H9 (cell line): ENCODE results near the gene PRKAG3. TPM values are rescaled to one million over a fixed set of nuclear protein-coding genes. Genes with fewer than 3 reads are reported as not detected.

Source experiments
- DNase-seq: peaks from one replicate; pipeline ENCODE4 v3.0.0-alpha.2; 2017
- H2AFZ ChIP-seq: one replicate; pipeline ENCODE4 v1.6.1; 2013; ENCODE audit warnings: mild to moderate bottlenecking, low read length, control low read depth, moderate library complexity
- H2AK5ac ChIP-seq: 2 replicates; pipeline ENCODE4 v1.6.1; 2013; ENCODE audit warnings: low read length, control low read depth, mixed read lengths; ENCODE audit not compliant: insufficient read length
- H2BK120ac ChIP-seq: one replicate; pipeline ENCODE4 v1.6.1; 2013; ENCODE audit warnings: low read depth, mild to moderate bottlenecking, low read length, control low read depth, inconsistent platforms; ENCODE audit not compliant: poor library complexity, severe bottlenecking
- H2BK12ac ChIP-seq: 2 replicates; pipeline ENCODE4 v1.6.1; 2013; ENCODE audit warnings: low read length, control low read depth, mixed read lengths, low read depth; ENCODE audit not compliant: insufficient read length
- H2BK15ac ChIP-seq: 2 replicates; pipeline ENCODE4 v1.6.1; 2013; ENCODE audit warnings: low read depth, low read length, control low read depth
- H2BK20ac ChIP-seq: one replicate; pipeline ENCODE4 v1.6.1; 2013; ENCODE audit warnings: low read depth, mild to moderate bottlenecking, low read length, control low read depth, inconsistent platforms; ENCODE audit not compliant: poor library complexity, severe bottlenecking
- H2BK5ac ChIP-seq: 2 replicates; pipeline ENCODE4 v1.6.1; 2013; ENCODE audit warnings: low read length, control low read depth, mixed read lengths; ENCODE audit not compliant: insufficient read length
- H3K14ac ChIP-seq: 2 replicates; pipeline ENCODE4 v1.6.1; 2013; ENCODE audit warnings: low read length, control low read depth; ENCODE audit not compliant: insufficient read depth
- H3K18ac ChIP-seq: 2 replicates; pipeline ENCODE4 v1.6.1; 2013; ENCODE audit warnings: low read depth, mild to moderate bottlenecking, mixed read lengths, low read length, control low read depth; ENCODE audit not compliant: insufficient read length
- H3K23ac ChIP-seq: 2 replicates; pipeline ENCODE4 v1.6.1; 2013; ENCODE audit warnings: low read length, control low read depth, mixed read lengths, low read depth; ENCODE audit not compliant: insufficient read length
- H3K23me2 ChIP-seq: 2 replicates; pipeline ENCODE4 v1.6.1; 2013; ENCODE audit warnings: low read depth, mild to moderate bottlenecking, mixed read lengths, low read length, control low read depth; ENCODE audit not compliant: insufficient read length, poor library complexity, severe bottlenecking
- H3K27ac ChIP-seq: 2 replicates; pipeline ENCODE4 v1.5.1; 2013; ENCODE audit warnings: low read length, control low read depth, mixed read lengths, low read depth; ENCODE audit not compliant: insufficient read length
- H3K27me3 ChIP-seq: 2 replicates; pipeline ENCODE4 v1.6.1; 2013; ENCODE audit warnings: low read length, control low read depth, inconsistent platforms; ENCODE audit not compliant: insufficient read depth
- H3K4ac ChIP-seq: 2 replicates; pipeline ENCODE4 v1.6.1; 2013; ENCODE audit warnings: low read depth, mild to moderate bottlenecking, control low read depth, inconsistent platforms, low read length, moderate library complexity
- H3K4me1 ChIP-seq: 2 replicates; pipeline ENCODE4 v1.6.1; 2013; ENCODE audit warnings: low read length, control low read depth, inconsistent platforms; ENCODE audit not compliant: insufficient read depth
- H3K4me2 ChIP-seq: 2 replicates; pipeline ENCODE4 v1.6.1; 2013; ENCODE audit warnings: low read length, control low read depth, mixed read lengths; ENCODE audit not compliant: insufficient read length, insufficient read depth
- H3K56ac ChIP-seq: 2 replicates; pipeline ENCODE4 v1.6.1; 2013; ENCODE audit warnings: low read depth, mild to moderate bottlenecking, mixed read lengths, low read length, control low read depth; ENCODE audit not compliant: insufficient read length
- H3K79me1 ChIP-seq: 2 replicates; pipeline ENCODE4 v1.6.1; 2013; ENCODE audit warnings: low read depth, mild to moderate bottlenecking, moderate library complexity, low read length, control low read depth, inconsistent platforms; ENCODE audit not compliant: insufficient read depth, poor library complexity, severe bottlenecking
- H3K79me2 ChIP-seq: 2 replicates; pipeline ENCODE4 v1.6.1; 2013; ENCODE audit warnings: low read length, control low read depth, inconsistent platforms; ENCODE audit not compliant: insufficient read depth
- H3K9ac ChIP-seq: 2 replicates; pipeline ENCODE4 v1.6.1; 2013; ENCODE audit warnings: low read length, control low read depth, mixed read lengths; ENCODE audit not compliant: insufficient read length; ENCODE audit errors: extremely low read depth
- H3K9me3 ChIP-seq: one replicate; pipeline ENCODE4 v1.6.1; 2013; ENCODE audit warnings: low read depth, low read length, inconsistent platforms; ENCODE audit not compliant: control insufficient read depth
- H3T11ph ChIP-seq: one replicate; pipeline ENCODE4 v1.6.1; 2013; ENCODE audit warnings: mild to moderate bottlenecking, low read length, control low read depth, inconsistent platforms
- H4K20me1 ChIP-seq: one replicate; pipeline ENCODE4 v1.6.1; 2013; ENCODE audit not compliant: control insufficient read depth, insufficient read length, insufficient read depth
- H4K5ac ChIP-seq: 2 replicates; pipeline ENCODE4 v1.6.1; 2013; ENCODE audit warnings: low read depth, mild to moderate bottlenecking, mixed read lengths, low read length, control low read depth; ENCODE audit not compliant: insufficient read length
- H4K8ac ChIP-seq: replicated peaks from 2 replicates; pipeline ENCODE4 v1.6.1; 2013; ENCODE audit warnings: low read length, control low read depth, mixed read lengths, low read depth; ENCODE audit not compliant: insufficient read length
- H4K91ac ChIP-seq: 2 replicates; pipeline ENCODE4 v1.6.1; 2013; ENCODE audit warnings: low read depth, mild to moderate bottlenecking, moderate library complexity, mixed read lengths, low read length, control low read depth; ENCODE audit not compliant: insufficient read length
- H3K27ac Mint-ChIP-seq, 3 experiments: 2 replicates in 2 of 3; 3 replicates in 1 of 3; pipeline ENCODE4 v1.8.0; 2020 to 2021; ENCODE audit warnings: mixed read lengths in 3 of 3, mild to moderate bottlenecking in 1 of 3, moderate library complexity in 1 of 3
- H3K27me3 Mint-ChIP-seq: 2 replicates; pipeline ENCODE4 v1.8.0; 2021; ENCODE audit warnings: low read depth, mild to moderate bottlenecking, moderate library complexity, mixed read lengths
- H3K36me3 Mint-ChIP-seq, 3 experiments: 2 replicates in 2 of 3; 3 replicates in 1 of 3; pipeline ENCODE4 v1.8.0; 2020 to 2021; ENCODE audit warnings: low read depth in 3 of 3, mixed read lengths in 3 of 3; ENCODE audit not compliant: insufficient read depth in 1 of 3
- H3K4me1 Mint-ChIP-seq, 2 experiments: 2 replicates each; pipeline ENCODE4 v1.8.0; 2020; ENCODE audit warnings: mixed read lengths in 2 of 2
- H3K4me3 Mint-ChIP-seq, 2 experiments: 2 replicates in 1 of 2; 3 replicates in 1 of 2; pipeline ENCODE4 v1.8.0; 2020 to 2021; ENCODE audit warnings: mild to moderate bottlenecking in 2 of 2, mixed read lengths in 2 of 2, moderate library complexity in 1 of 2
- H3K9me3 Mint-ChIP-seq, 2 experiments: 2 replicates in 1 of 2; 3 replicates in 1 of 2; pipeline ENCODE4 v1.8.0; 2020; ENCODE audit warnings: mild to moderate bottlenecking in 2 of 2, mixed read lengths in 2 of 2, moderate library complexity in 1 of 2
- WGBS: extraction: QIAGEN DNeasy Blood & Tissue Kit; methylation state at CpG from one replicate; pipeline ENCODE4 v1.1.7; 2013; ENCODE audit warnings: missing lambda C conversion rate, low lambda C conversion rate, mixed read lengths; ENCODE audit not compliant: insufficient read length; ENCODE audit errors: extremely low coverage; 5-methylcytosine and 5-hydroxymethylcytosine counted together
- total RNA-seq: library from RNA; stranded (reverse); gene quantifications from 2 replicates; pipeline ENCODE4 v1.2.1, GENCODE V29; 2021
- TF ChIP-seq, protein P1 (sequence below): fragments of 200-600 bp; sonication (generic); conservative IDR thresholded peaks from 3 replicates; pipeline ENCODE4 v1.8.0; 2021; ENCODE audit warnings: antibody characterized with exemption, mild to moderate bottlenecking

PRKAG3 gene
- total RNA-seq, 1 experiment from 2014 or later: not detected

GRCh38 chr2:218833023-218833609, 1.5 kb upstream of the PRKAG3 start:
- Mint-ChIP-seq H3K9me3 (no peaks in the 10 kb centered on the region; a peak in 2 of 5 replicates), H3K4me1 (peaks cover 3% of the 10 kb centered on the region in 2 experiments; a peak in 1 of 4 replicates), H3K36me3 (no peaks in the 10 kb centered on the region), H3K4me3 (no peak overlapping the region), H3K27me3 (peaks cover 22% of the 10 kb centered on the region), H3K27ac (no peak overlapping the region)
- Histone ChIP-seq H3K79me2 (no peaks in the 10 kb centered on the region), H3K23me2 (no peaks in the 10 kb centered on the region), H3T11ph (no peak overlapping the region), H3K27ac (no peak overlapping the region), H3K4me2 (no peak overlapping the region), H2BK12ac (no peak overlapping the region), H2BK5ac (no peak overlapping the region), H2AK5ac (no peak overlapping the region), H2BK20ac (no peak overlapping the region), H3K14ac (no peak overlapping the region), H2BK15ac (no peak overlapping the region), H2AFZ (no peak overlapping the region), H3K4me1 (no peaks in the 10 kb centered on the region), H3K9ac (no peak overlapping the region), H4K20me1 (no peaks in the 10 kb centered on the region), H4K8ac (no peak overlapping the region), H3K18ac (no peak overlapping the region), H3K4ac (no peak overlapping the region), H3K23ac (no peak overlapping the region), H3K27me3 (no peaks in the 10 kb centered on the region), H4K91ac (no peak overlapping the region), H3K9me3 (no peaks in the 10 kb centered on the region), H3K56ac (no peak overlapping the region), H3K79me1 (no peaks in the 10 kb centered on the region), H4K5ac (no peak overlapping the region), H2BK120ac (no peak overlapping the region)
- TF ChIP-seq, protein P1, sequence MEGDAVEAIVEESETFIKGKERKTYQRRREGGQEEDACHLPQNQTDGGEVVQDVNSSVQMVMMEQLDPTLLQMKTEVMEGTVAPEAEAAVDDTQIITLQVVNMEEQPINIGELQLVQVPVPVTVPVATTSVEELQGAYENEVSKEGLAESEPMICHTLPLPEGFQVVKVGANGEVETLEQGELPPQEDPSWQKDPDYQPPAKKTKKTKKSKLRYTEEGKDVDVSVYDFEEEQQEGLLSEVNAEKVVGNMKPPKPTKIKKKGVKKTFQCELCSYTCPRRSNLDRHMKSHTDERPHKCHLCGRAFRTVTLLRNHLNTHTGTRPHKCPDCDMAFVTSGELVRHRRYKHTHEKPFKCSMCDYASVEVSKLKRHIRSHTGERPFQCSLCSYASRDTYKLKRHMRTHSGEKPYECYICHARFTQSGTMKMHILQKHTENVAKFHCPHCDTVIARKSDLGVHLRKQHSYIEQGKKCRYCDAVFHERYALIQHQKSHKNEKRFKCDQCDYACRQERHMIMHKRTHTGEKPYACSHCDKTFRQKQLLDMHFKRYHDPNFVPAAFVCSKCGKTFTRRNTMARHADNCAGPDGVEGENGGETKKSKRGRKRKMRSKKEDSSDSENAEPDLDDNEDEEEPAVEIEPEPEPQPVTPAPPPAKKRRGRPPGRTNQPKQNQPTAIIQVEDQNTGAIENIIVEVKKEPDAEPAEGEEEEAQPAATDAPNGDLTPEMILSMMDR: no peak
- WGBS: no CpG with 5 or more reads among the region's 4 CpGs
- DNase-seq: no peak
